Uterus (tissue), 2 donors: ENCODE results near the gene FAM180A.

Experiments used
- POLR2A ChIP-seq, 2 donors: fragments of 450-650 bp; IDR thresholded peaks; one replicate each; pipeline ENCODE4 v1.6.1; 2016; ENCODE audit warnings: antibody characterized with exemption in 2 of 2, mild to moderate bottlenecking in 1 of 2, moderate library complexity in 1 of 2
- TF ChIP-seq, protein P1 (sequence below), 4 experiments: fragments of 200-600 bp in 2 of 4; fragments of 450-650 bp in 2 of 4; sonication (generic) in 2 of 4; IDR thresholded peaks; one replicate each; pipeline ENCODE4 v1.5.1; 2016 to 2019; ENCODE audit warnings: antibody characterized with exemption in 4 of 4, mild to moderate bottlenecking in 2 of 4, moderate library complexity in 1 of 4

DNA sequence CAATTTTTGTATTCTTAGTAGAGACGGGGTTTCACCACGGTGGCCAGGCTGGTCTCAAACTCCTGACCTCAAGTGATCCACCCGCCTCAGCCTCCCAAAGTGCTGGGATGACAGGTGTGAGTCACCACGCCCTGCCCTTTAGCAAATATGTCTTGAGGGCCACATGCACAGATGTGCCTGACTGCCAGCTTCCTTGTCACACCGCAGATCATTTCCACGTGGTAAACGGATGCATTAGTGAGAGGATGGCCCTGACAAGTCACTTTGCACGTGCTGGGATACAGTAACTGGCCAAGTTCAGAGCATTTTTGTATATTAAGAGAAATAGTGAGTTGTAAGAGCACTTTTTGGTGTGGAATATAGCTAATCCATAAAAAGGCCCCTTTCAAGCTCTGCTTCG lies 44.3 kb upstream of the FAM180A start:
- TF ChIP-seq POLR2A (IDR thresholded peaks at IDR 0.05) = no peak
- TF ChIP-seq, protein P1, sequence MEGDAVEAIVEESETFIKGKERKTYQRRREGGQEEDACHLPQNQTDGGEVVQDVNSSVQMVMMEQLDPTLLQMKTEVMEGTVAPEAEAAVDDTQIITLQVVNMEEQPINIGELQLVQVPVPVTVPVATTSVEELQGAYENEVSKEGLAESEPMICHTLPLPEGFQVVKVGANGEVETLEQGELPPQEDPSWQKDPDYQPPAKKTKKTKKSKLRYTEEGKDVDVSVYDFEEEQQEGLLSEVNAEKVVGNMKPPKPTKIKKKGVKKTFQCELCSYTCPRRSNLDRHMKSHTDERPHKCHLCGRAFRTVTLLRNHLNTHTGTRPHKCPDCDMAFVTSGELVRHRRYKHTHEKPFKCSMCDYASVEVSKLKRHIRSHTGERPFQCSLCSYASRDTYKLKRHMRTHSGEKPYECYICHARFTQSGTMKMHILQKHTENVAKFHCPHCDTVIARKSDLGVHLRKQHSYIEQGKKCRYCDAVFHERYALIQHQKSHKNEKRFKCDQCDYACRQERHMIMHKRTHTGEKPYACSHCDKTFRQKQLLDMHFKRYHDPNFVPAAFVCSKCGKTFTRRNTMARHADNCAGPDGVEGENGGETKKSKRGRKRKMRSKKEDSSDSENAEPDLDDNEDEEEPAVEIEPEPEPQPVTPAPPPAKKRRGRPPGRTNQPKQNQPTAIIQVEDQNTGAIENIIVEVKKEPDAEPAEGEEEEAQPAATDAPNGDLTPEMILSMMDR (IDR thresholded peaks at IDR 0.05) = no peak
